ENCODE data around the gene PLEKHA8. TPM values are rescaled to one million over a fixed set of nuclear protein-coding genes. Genes with fewer than 3 reads are reported as not detected.
A peak's percentile ranks its signal among the peaks of the same experiment; 100 is the strongest.

The PLEKHA8 gene
- total and polyA plus RNA-seq, 8 donors = 9.8 to 19.2 (median 17.5) TPM

GRCh38 chr7:30162133-30162532, 133.9 kb downstream of the PLEKHA8 start:
- no peak overlapping the region for H3K4me3 ChIP-seq
- no peak for DNase-seq
- H3K4me1 ChIP-seq = peaks cover 9 to 70% of the 10 kb centered on the region in 2 donors
- no peak for TF ChIP-seq CTCF (IDR thresholded peaks at IDR 0.05)
- no peaks in the 10 kb centered on the region for H3K9me3 ChIP-seq
- H3K36me3 ChIP-seq = no peaks in the 10 kb centered on the region
- H3K27me3 ChIP-seq = no peaks in the 10 kb centered on the region
- peak overlapping the region in 1 of 2 donors; percentile 57 for H3K27ac ChIP-seq
- no peak for ATAC-seq
- intact Hi-C loops (cut with DNase I) = loop anchor here in 1 of 2 donors (10.0 kb wide), 1 partner anchor 113 kb away; no protein-coding TSS in a partner anchor

- no peaks in the 10 kb centered on the region for H3K27me3 ChIP-seq
- TF ChIP-seq CTCF (IDR thresholded peaks at IDR 0.05) = no peak
- H3K4me3 ChIP-seq = no peak overlapping the region
- no peaks in the 10 kb centered on the region for H3K9me3 ChIP-seq
- ATAC-seq (no peak), DNase-seq (no peak)
- H3K27ac ChIP-seq = peak overlapping the region in 1 of 2 donors; percentile 57
- intact Hi-C loops (cut with DNase I) = loop anchor here in 1 of 2 donors (10.0 kb wide), 1 partner anchor 112 kb away; no protein-coding TSS in a partner anchor
- H3K36me3 ChIP-seq = no peaks in the 10 kb centered on the region
- H3K4me1 ChIP-seq = peaks cover 9 to 70% of the 10 kb centered on the region in 2 donors
These were observed 134.5 kb downstream of the PLEKHA8 start for GRCh38 chr7:30162622-30163124.

GRCh38 chr7:30163231-30163894, 135.2 kb downstream of the PLEKHA8 start:
- Histone ChIP-seq H3K36me3 (no peaks in the 10 kb centered on the region), H3K27ac (peak overlapping the region in 1 of 2 donors; percentile 57)

GRCh38 chr7:30164567-30164966, 136.4 kb downstream of the PLEKHA8 start:
- ATAC-seq (peak; percentile 64), DNase-seq (peak in 1 of 4 donors; percentile 77)
- intact Hi-C loops (cut with DNase I) = loop anchor here in 1 of 2 donors (10.0 kb wide), 1 partner anchor 110 kb away; no protein-coding TSS in a partner anchor
- Histone ChIP-seq H3K27me3 (no peaks in the 10 kb centered on the region), H3K4me3 (no peak overlapping the region), H3K36me3 (no peaks in the 10 kb centered on the region), H3K4me1 (peaks cover 5 to 75% of the 10 kb centered on the region in 2 donors), H3K27ac (no peak overlapping the region), H3K9me3 (no peaks in the 10 kb centered on the region)
- peak in 1 of 2 donors; percentile 36 for TF ChIP-seq CTCF (IDR thresholded peaks at IDR 0.05)

More at GRCh38 chr7:30163231-30163894, 135.2 kb downstream of the PLEKHA8 start:
- intact Hi-C loops (cut with DNase I) = loop anchor here in 1 of 2 donors (10.0 kb wide), 1 partner anchor 111 kb away; no protein-coding TSS in a partner anchor
- Histone ChIP-seq H3K27me3 (no peaks in the 10 kb centered on the region), H3K4me1 (peaks cover 9 to 75% of the 10 kb centered on the region in 2 donors), H3K4me3 (no peak overlapping the region), H3K9me3 (no peaks in the 10 kb centered on the region)
- ATAC-seq = peak; percentile 4
- TF ChIP-seq CTCF (IDR thresholded peaks at IDR 0.05) = no peak
- no peak for DNase-seq

GRCh38 chr7:30165590-30165989, 137.4 kb downstream of the PLEKHA8 start:
- H3K36me3 ChIP-seq = no peaks in the 10 kb centered on the region
- no peaks in the 10 kb centered on the region for H3K9me3 ChIP-seq
- peaks cover 5 to 79% of the 10 kb centered on the region in 2 donors for H3K4me1 ChIP-seq
- ATAC-seq = peak; percentile 26
- DNase-seq = no peak
- no peak for TF ChIP-seq CTCF (IDR thresholded peaks at IDR 0.05)
- intact Hi-C loops (cut with DNase I) = loop anchor here in 1 of 2 donors (10.0 kb wide), 1 partner anchor 109 kb away; no protein-coding TSS in a partner anchor
- H3K27me3 ChIP-seq = no peaks in the 10 kb centered on the region
- H3K27ac ChIP-seq = no peak overlapping the region
- H3K4me3 ChIP-seq = no peak overlapping the region

All from left lung (tissue), 10 donors.